ENCODE data around the gene CCDC183. TPM values are rescaled to one million over a fixed set of nuclear protein-coding genes. Genes with fewer than 3 reads are reported as not detected.

Gene CCDC183
- polyA plus RNA-seq, 2 donors, result 0.32 to 1.1 TPM

DNA sequence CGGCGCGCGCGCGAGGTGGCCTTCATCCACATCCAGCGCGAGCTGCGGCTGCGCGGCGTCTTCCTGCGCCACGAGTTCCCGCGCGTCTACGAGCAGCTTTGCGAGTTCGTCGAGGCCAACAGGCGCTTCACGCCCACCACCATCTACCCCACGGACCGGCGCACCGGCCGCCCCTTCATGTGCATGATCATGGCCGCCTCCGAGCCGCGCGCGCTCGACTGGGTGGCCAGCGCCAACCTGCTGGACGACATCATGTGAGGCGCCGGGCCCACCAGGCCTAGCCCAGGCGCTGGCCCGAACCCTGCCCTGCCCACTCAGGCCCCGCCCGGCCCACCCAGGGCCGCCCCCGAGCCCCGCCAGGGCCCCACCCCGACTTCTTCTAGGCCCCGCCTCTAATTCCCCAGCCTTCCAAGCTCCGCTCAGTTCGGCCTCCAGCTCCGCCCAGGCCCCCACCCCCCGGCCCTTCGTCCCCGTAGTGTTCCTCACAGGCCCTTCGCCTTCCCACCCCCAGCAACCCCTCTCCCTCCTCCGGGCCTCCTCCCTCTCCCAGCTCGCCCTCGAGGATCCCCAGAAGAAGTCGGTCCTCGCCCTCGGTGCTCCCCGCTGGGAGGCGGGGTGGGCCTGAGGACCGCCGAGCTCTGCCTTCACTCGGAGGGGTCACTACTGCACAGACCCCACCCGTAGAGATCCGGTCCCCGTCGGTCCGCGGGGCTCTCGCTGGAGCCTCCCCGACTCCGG, 51.1 kb downstream of the CCDC183 start:
- peaks cover 0 to 4% of the 10 kb centered on the region in 2 donors for H3K36me3 ChIP-seq (ENCODE audit: control insufficient read depth in 2 of 2, insufficient read depth in 2 of 2, low read length in 1 of 2)
- H3K9me3 ChIP-seq (ENCODE audit: control insufficient read depth in 2 of 2, insufficient read depth in 1 of 2, low read depth in 1 of 2, low read length in 1 of 2), result peaks cover 0 to 7% of the 10 kb centered on the region in 2 donors
- 3 to 7% methylated on average over 48 to 75 of the region's 75 CpGs for WGBS, 2 donors
- peak overlapping the region; percentile 80 to 84 for H3K27ac ChIP-seq (ENCODE audit: low read depth in 2 of 2, low read length in 1 of 2)
- no peaks in the 10 kb centered on the region for H3K27me3 ChIP-seq (ENCODE audit: control insufficient read depth in 1 of 2, insufficient read depth in 2 of 2, low read length in 2 of 2)
- H3K4me1 ChIP-seq (ENCODE audit: control insufficient read depth in 2 of 2, insufficient read depth in 2 of 2, low read length in 1 of 2), result peaks cover 4 to 38% of the 10 kb centered on the region in 2 donors
- peak overlapping the region; percentile 60 to 73 for H3K4me3 ChIP-seq (ENCODE audit: low read depth in 1 of 2, low read length in 2 of 2)

DNA sequence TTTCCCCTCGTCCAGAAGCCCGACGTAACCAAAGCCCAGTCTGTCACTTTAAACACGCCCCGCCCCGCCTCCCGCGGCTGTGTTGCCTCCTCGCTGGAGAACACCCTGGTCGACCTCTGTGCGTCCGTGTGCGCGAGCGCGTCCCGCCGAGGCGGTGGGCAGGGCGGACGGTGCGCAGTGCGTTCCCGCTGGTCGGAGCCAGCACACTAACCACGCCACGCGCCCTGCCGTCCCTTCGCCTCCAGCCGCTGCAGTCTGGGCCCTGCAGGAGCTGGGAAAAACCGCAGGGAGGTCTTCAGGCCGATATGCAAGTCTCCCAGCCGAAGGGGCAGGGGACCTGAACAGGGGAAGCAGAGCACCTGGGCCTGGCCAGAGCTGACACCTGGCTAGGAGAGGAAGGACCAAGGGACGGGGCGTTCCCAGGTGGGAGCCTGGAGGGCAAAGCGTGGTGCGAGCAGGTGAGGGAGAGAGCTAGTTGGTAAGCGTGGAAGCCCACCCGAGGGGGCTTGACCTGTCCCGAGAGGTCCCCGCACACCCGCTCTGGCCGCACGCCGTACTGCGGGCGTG, 51.8 kb downstream of the CCDC183 start:
- Histone ChIP-seq H3K9me3 (ENCODE audit: control insufficient read depth in 2 of 2, insufficient read depth in 1 of 2, low read depth in 1 of 2, low read length in 1 of 2) (peaks cover 0 to 7% of the 10 kb centered on the region in 2 donors), H3K4me3 (ENCODE audit: low read depth in 1 of 2, low read length in 2 of 2) (peak overlapping the region; percentile 60 to 73), H3K27ac (ENCODE audit: low read depth in 2 of 2, low read length in 1 of 2) (peak overlapping the region; percentile 80 to 84), H3K27me3 (ENCODE audit: control insufficient read depth in 1 of 2, insufficient read depth in 2 of 2, low read length in 2 of 2) (no peaks in the 10 kb centered on the region), H3K4me1 (ENCODE audit: control insufficient read depth in 2 of 2, insufficient read depth in 2 of 2, low read length in 1 of 2) (peaks cover 4 to 35% of the 10 kb centered on the region in 2 donors), H3K36me3 (ENCODE audit: control insufficient read depth in 2 of 2, insufficient read depth in 2 of 2, low read length in 1 of 2) (peaks cover 0 to 4% of the 10 kb centered on the region in 2 donors)
- WGBS, 2 donors, result 0 to 1% methylated on average over 48 of the region's 48 CpGs

DNA sequence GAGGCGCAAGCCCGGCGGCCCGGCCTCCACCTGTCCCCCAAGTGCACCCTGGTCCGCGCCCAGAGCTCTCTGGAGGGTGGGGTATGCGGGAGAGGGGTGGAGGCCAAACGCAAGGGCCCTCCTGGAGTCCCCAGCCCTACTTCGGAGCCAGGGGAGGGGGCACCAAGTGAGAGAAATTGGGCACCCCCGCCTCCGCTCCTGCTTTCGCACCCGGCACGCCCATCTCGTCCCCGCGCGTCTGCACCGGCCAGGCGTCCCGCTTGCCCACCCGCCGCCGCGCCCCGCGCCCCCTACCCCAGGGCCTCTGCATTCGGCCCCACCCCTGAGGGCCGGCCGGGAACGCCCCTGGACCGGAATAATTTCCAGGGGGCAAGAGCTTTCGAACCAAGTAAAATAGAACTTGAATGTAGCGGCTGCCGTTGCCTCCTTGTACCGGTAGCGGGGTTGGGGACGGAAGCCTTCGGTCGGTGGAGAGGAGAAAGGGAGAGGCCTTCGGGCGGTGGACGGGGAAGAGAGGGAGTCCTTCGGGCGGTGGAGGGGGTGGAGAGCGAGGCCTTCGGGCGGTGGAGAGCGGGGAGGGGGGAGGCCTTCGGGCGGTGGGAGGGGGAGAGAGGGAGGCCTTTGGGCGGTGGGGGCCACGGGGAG, 52.4 kb downstream of the CCDC183 start:
- Histone ChIP-seq H3K9me3 (ENCODE audit: control insufficient read depth in 2 of 2, insufficient read depth in 1 of 2, low read depth in 1 of 2, low read length in 1 of 2) (peaks cover 0 to 7% of the 10 kb centered on the region in 2 donors), H3K27ac (ENCODE audit: low read depth in 2 of 2, low read length in 1 of 2) (peak overlapping the region; percentile 84 to 97), H3K27me3 (ENCODE audit: control insufficient read depth in 1 of 2, insufficient read depth in 2 of 2, low read length in 2 of 2) (no peaks in the 10 kb centered on the region), H3K4me1 (ENCODE audit: control insufficient read depth in 2 of 2, insufficient read depth in 2 of 2, low read length in 1 of 2) (peaks cover 4 to 31% of the 10 kb centered on the region in 2 donors), H3K4me3 (ENCODE audit: low read depth in 1 of 2, low read length in 2 of 2) (peak overlapping the region; percentile 60 to 73), H3K36me3 (ENCODE audit: control insufficient read depth in 2 of 2, insufficient read depth in 2 of 2, low read length in 1 of 2) (peaks cover 0 to 4% of the 10 kb centered on the region in 2 donors)
- WGBS, 2 donors, result 1% methylated on average over 35 to 51 of the region's 53 CpGs

DNA sequence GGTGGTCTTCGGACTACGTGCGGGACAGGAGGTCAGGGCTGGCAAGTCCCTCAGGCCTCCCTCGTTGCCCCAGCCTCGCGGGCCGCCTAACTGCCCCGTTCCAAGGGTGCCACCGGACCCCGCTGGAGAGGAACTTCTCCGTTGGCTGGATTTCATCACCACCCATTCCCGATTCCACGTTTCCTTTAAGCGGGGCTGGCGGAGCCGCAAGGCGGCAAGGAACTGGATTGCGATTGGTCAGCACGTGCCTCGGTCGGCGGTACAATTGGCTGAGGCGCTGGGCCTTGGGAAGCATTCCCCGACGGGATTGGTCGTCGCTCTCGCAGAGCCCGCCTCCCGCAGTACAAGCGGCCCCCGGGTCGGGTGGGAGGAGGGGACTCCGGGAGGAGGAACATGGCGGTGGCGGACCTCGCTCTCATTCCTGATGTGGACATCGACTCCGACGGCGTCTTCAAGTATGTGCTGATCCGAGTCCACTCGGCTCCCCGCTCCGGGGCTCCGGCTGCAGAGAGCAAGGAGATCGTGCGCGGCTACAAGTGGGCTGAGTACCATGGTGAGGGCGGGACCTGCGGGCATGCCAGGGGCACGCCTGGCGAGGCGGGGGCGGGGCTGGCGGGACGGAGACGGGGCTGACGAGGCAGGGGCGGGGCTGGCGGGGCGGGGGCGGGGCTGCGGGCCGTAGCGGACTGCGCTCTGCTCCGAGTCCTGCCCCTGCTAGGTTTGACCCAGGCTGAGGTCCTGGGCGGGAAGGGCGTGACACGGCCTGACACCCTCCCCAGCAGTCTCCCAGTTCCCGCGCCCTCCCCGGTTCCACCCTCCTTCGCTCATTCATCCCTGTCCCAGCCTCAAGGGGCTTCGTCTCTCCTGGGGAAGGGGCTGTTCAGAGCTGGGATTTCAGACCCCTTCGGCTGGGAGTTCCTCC, 53.2 kb downstream of the CCDC183 start, which contains the start of gene PHPT1:
Gene PHPT1 (plus strand): TSS at position 372 of the 922 bp plus-strand sequence. CDS start 22 bp downstream, at position 394.
- WGBS, 2 donors, result 1% methylated on average over 39 to 77 of the region's 77 CpGs
- peaks cover 0 to 7% of the 10 kb centered on the region in 2 donors for H3K9me3 ChIP-seq (ENCODE audit: control insufficient read depth in 2 of 2, insufficient read depth in 1 of 2, low read depth in 1 of 2, low read length in 1 of 2)
- H3K36me3 ChIP-seq (ENCODE audit: control insufficient read depth in 2 of 2, insufficient read depth in 2 of 2, low read length in 1 of 2), result peaks cover 0 to 4% of the 10 kb centered on the region in 2 donors
- H3K27ac ChIP-seq (ENCODE audit: low read depth in 2 of 2, low read length in 1 of 2), result peak within 1 kb of the TSS; percentile 96 to 97
- peaks cover 4 to 35% of the 10 kb centered on the region in 2 donors for H3K4me1 ChIP-seq (ENCODE audit: control insufficient read depth in 2 of 2, insufficient read depth in 2 of 2, low read length in 1 of 2)
- peak within 1 kb of the TSS; percentile 60 to 73 for H3K4me3 ChIP-seq (ENCODE audit: low read depth in 1 of 2, low read length in 2 of 2)
- no peaks in the 10 kb centered on the region for H3K27me3 ChIP-seq (ENCODE audit: control insufficient read depth in 1 of 2, insufficient read depth in 2 of 2, low read length in 2 of 2)

DNA sequence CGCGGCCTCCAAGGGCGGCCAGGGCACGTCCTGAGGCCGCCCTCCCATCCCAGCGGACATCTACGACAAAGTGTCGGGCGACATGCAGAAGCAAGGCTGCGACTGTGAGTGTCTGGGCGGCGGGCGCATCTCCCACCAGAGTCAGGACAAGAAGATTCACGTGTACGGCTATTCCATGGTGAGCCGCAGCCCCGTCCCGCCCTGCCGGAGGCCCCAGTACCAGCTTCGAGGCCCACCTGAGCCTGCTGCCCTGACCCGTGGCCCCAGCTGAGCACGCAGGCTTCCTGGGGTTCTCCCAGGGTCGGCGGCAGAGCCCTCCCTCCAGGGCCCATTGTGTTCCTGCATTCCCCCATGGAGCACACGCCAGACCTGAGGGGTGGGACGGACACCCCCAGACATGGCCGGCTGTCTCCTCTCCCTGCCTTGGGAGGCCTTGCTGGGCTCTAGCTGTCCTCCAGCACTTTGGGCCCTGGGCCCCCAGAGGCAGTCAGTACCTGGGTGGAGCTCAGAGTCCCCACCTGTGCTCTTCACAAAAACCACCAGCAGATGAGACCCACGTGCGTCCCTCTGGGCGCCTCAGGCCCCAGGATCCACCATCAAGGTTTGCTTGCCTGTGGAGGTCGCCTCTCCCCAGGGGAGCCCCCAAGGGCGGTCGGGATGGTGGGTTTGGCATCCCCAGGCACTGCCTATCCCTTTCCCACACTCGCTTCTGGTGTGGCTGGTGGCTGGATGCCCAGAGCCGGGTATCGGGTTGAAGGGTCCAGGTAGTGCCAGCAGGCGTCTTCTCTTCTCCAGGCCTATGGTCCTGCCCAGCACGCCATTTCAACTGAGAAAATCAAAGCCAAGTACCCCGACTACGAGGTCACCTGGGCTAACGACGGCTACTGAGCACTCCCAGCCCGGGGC, 54.1 kb downstream of the CCDC183 start:
- Histone ChIP-seq H3K4me1 (ENCODE audit: control insufficient read depth in 2 of 2, insufficient read depth in 2 of 2, low read length in 1 of 2) (peaks cover 4 to 36% of the 10 kb centered on the region in 2 donors), H3K27me3 (ENCODE audit: control insufficient read depth in 1 of 2, insufficient read depth in 2 of 2, low read length in 2 of 2) (no peaks in the 10 kb centered on the region), H3K9me3 (ENCODE audit: control insufficient read depth in 2 of 2, insufficient read depth in 1 of 2, low read depth in 1 of 2, low read length in 1 of 2) (peaks cover 0 to 6% of the 10 kb centered on the region in 2 donors), H3K36me3 (ENCODE audit: control insufficient read depth in 2 of 2, insufficient read depth in 2 of 2, low read length in 1 of 2) (peaks cover 0 to 4% of the 10 kb centered on the region in 2 donors), H3K4me3 (ENCODE audit: low read depth in 1 of 2, low read length in 2 of 2) (peak overlapping the region; percentile 40 to 60), H3K27ac (ENCODE audit: low read depth in 2 of 2, low read length in 1 of 2) (peak overlapping the region; percentile 45 to 50)
- 42 to 46% methylated on average over 41 to 43 of the region's 43 CpGs for WGBS, 2 donors

DNA sequence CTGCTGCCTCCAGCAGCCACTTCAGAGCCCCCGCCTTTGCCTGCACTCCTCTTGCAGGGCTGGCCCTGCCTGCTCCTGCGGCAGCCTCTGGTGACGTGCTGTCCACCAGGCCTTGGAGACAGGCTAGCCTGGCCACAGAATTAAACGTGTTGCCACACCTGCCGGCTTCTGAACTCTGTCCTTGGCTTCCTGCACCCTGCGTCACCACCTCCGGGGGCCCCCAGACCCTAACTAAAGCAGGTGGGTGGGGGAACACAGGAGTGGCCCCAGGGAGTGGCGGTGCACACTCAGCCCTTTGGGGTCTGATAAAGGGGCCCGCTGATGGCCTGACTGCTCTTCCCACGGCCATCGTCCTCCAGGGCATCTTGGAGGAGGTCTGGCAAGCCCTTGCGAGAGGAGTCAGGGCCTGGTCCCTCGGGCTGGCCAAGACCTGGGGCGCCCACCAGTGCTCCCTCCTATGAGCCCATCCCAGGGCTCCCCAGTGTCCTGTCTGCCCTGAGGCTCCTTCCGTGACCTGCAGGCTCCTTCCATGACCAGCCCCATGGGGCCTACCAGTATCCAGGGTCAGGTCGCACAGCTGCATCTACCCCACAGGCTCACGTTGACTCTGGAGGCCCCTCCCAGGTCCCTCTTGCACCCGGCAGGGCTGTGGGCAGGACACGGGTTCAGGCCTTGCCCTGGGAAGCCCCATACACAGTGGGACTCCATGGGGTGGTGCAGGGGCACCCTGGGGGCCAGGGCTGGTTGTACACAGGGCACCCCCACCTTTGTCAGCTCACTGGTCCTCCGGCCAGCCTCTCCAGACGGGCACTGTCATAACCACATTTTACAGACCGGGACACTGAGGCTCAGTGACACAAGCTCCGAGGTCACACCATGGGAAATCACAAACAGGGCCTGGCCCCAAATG, 55.0 kb downstream of the CCDC183 start:
- Histone ChIP-seq H3K9me3 (ENCODE audit: control insufficient read depth in 2 of 2, insufficient read depth in 1 of 2, low read depth in 1 of 2, low read length in 1 of 2) (peaks cover 0 to 4% of the 10 kb centered on the region in 2 donors), H3K27ac (ENCODE audit: low read depth in 2 of 2, low read length in 1 of 2) (no peak overlapping the region), H3K4me1 (ENCODE audit: control insufficient read depth in 2 of 2, insufficient read depth in 2 of 2, low read length in 1 of 2) (peaks cover 4 to 30% of the 10 kb centered on the region in 2 donors), H3K27me3 (ENCODE audit: control insufficient read depth in 1 of 2, insufficient read depth in 2 of 2, low read length in 2 of 2) (no peaks in the 10 kb centered on the region), H3K36me3 (ENCODE audit: control insufficient read depth in 2 of 2, insufficient read depth in 2 of 2, low read length in 1 of 2) (peaks cover 0 to 4% of the 10 kb centered on the region in 2 donors), H3K4me3 (ENCODE audit: low read depth in 1 of 2, low read length in 2 of 2) (no peak overlapping the region)
- whole genome bisulfite sequencing, 2 donors, result 81 to 82% methylated on average over 22 to 23 of the region's 23 CpGs

DNA sequence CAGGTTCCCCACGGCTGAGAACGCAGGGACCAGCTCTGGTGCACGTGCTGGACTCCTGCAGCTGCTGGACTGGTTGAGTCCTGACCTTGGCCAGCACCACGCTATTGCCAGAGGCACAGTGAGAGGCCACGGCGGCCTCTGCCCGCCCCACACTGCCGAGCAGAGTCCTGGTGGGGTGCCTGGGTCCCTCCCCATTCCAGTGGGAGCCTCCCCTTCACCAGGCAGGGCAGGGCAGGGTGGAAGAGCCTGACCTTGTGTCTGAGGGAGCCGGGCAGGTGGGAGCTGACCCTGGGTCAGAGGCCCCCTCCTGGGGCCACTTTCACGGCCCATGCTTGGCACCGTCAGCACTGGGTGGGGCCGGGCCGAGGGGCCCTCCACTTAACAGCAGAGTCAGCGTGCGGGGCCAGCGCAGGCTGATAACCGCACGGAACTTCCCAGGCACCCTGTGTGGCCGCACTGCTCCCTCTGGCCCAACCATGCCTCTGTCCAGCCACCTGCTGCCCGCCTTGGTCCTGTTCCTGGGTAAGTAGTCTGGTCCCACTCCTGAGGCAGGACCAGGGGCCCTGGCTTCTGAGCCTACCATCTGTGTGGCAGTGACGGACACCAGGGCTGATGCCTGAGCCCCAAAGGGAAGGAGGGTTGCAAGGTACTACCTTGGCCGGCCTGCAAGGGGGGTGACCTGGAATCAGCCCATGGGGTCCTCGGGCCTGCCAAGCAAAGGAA, 56.0 kb downstream of the CCDC183 start, which contains the start of gene MAMDC4:
Gene MAMDC4 (plus strand): TSS at position 406 of the 723 bp plus-strand sequence. CDS start 71 bp downstream, at position 477.
- Histone ChIP-seq H3K4me3 (ENCODE audit: low read depth in 1 of 2, low read length in 2 of 2) (no peak within 1 kb of the TSS), H3K36me3 (ENCODE audit: control insufficient read depth in 2 of 2, insufficient read depth in 2 of 2, low read length in 1 of 2) (peaks cover 0 to 7% of the 10 kb centered on the region in 2 donors), H3K27me3 (ENCODE audit: control insufficient read depth in 1 of 2, insufficient read depth in 2 of 2, low read length in 2 of 2) (no peaks in the 10 kb centered on the region), H3K9me3 (ENCODE audit: control insufficient read depth in 2 of 2, insufficient read depth in 1 of 2, low read depth in 1 of 2, low read length in 1 of 2) (no peaks in the 10 kb centered on the region), H3K4me1 (ENCODE audit: control insufficient read depth in 2 of 2, insufficient read depth in 2 of 2, low read length in 1 of 2) (peaks cover 4 to 22% of the 10 kb centered on the region in 2 donors), H3K27ac (ENCODE audit: low read depth in 2 of 2, low read length in 1 of 2) (no peak within 1 kb of the TSS)
- 63 to 76% methylated on average over 23 of the region's 23 CpGs for WGBS, 2 donors
